ENCODE measurements around the gene SLC25A27.

The SLC25A27 gene

GRCh38 chr6:46651006-46651405 is 1.8 kb upstream of the SLC25A27 start:
- no peak for DNase-seq (ENCODE audit: low read depth in 3 of 3)

- no peak for DNase-seq (ENCODE audit: low read depth in 3 of 3)
Observed at GRCh38 chr6:46651816-46652215, 959 bp upstream of the SLC25A27 start.

- DNase-seq (ENCODE audit: low read depth in 3 of 3): no peak
Observed at GRCh38 chr6:46652232-46652602, 558 bp upstream of the SLC25A27 start.

- DNase-seq (ENCODE audit: low read depth in 3 of 3): no peak
Observed at GRCh38 chr6:46653439-46654195, 842 bp downstream of the SLC25A27 start.

- DNase-seq (ENCODE audit: low read depth in 3 of 3): no peak
Observed at GRCh38 chr6:46655803-46656202, 3.0 kb downstream of the SLC25A27 start.

GRCh38 chr6:46657642-46658041 is 4.9 kb downstream of the SLC25A27 start:
- DNase-seq (ENCODE audit: low read depth in 3 of 3): no peak

- no peak for DNase-seq (ENCODE audit: low read depth in 3 of 3)
Observed at GRCh38 chr6:46661483-46661882, 8.7 kb downstream of the SLC25A27 start.

- DNase-seq (ENCODE audit: low read depth in 3 of 3): no peak
Observed at GRCh38 chr6:46667377-46667776, 14.6 kb downstream of the SLC25A27 start.

- no peak for DNase-seq (ENCODE audit: low read depth in 3 of 3)
Observed at GRCh38 chr6:46674410-46674809, 21.6 kb downstream of the SLC25A27 start.

GRCh38 chr6:46676604-46677313 is 24.0 kb downstream of the SLC25A27 start:
- DNase-seq (ENCODE audit: low read depth in 3 of 3): no peak

GRCh38 chr6:46677314-46677654 is 24.5 kb downstream of the SLC25A27 start:
- DNase-seq (ENCODE audit: low read depth in 3 of 3): no peak

- no peak for DNase-seq (ENCODE audit: low read depth in 3 of 3)
Observed at GRCh38 chr6:46684771-46685170, 32.0 kb downstream of the SLC25A27 start.

GRCh38 chr6:46687619-46688097 is 34.9 kb downstream of the SLC25A27 start, which contains the start of gene TDRD6:
Gene TDRD6 (plus strand): TSS chr6:46687885. CDS start chr6:46688129, 244 bp downstream.
- no peak for DNase-seq (ENCODE audit: low read depth in 3 of 3)

GRCh38 chr6:46688117-46688965 is 35.6 kb downstream of the SLC25A27 start:
- DNase-seq (ENCODE audit: low read depth in 3 of 3): no peak

- DNase-seq (ENCODE audit: low read depth in 3 of 3): no peak
Observed at GRCh38 chr6:46688966-46689335, 36.2 kb downstream of the SLC25A27 start.

GRCh38 chr6:46689657-46690056 is 36.9 kb downstream of the SLC25A27 start:
- DNase-seq (ENCODE audit: low read depth in 3 of 3): no peak

- DNase-seq (ENCODE audit: low read depth in 3 of 3): no peak
Observed at GRCh38 chr6:46690141-46690755, 37.5 kb downstream of the SLC25A27 start.

- no peak for DNase-seq (ENCODE audit: low read depth in 3 of 3)
Observed at GRCh38 chr6:46690911-46691451, 38.2 kb downstream of the SLC25A27 start.

GRCh38 chr6:46699970-46700369 is 47.2 kb downstream of the SLC25A27 start:
- DNase-seq (ENCODE audit: low read depth in 3 of 3): no peak

- no peak for DNase-seq (ENCODE audit: low read depth in 3 of 3)
Observed at GRCh38 chr6:46704562-46704961, 51.8 kb downstream of the SLC25A27 start.

GRCh38 chr6:46706464-46706863 is 53.7 kb downstream of the SLC25A27 start:
- no peak for DNase-seq (ENCODE audit: low read depth in 3 of 3)

GRCh38 chr6:46711491-46711890 is 58.7 kb downstream of the SLC25A27 start:
- DNase-seq (ENCODE audit: low read depth in 3 of 3): no peak

All from stimulated activated CD4-positive, alpha-beta T cell treated with anti-CD3 and anti-CD28 coated beads, TNF-alpha, amount 100 ng/mL, for 4 hours (primary cell).